Keratinocyte (primary cell): Measurements from ENCODE around the gene ENO1.

Source experiments
- CTCF ChIP-seq, 3 experiments: IDR thresholded peaks in 1 of 3; conservative IDR thresholded peaks in 1 of 3; optimal IDR thresholded peaks in 1 of 3; 2 replicates in 2 of 3; 3 replicates in 1 of 3; pipeline versions ENCODE3 to v1.5.1; 2011; ENCODE audit warnings: low read length in 3 of 3, mild to moderate bottlenecking in 3 of 3, moderate library complexity in 2 of 3, control low read depth in 1 of 3, inconsistent platforms in 1 of 3; ENCODE audit not compliant: insufficient read depth in 2 of 3; ENCODE audit errors: extremely low read depth in 1 of 3
- EZH2 ChIP-seq: IDR thresholded peaks from one replicate; pipeline ENCODE4 v1.6.1; 2012; ENCODE audit warnings: inconsistent platforms, mild to moderate bottlenecking, low read length, moderate library complexity

GRCh38 chr1:8870616-8871538, 7.6 kb downstream of the ENO1 start:
- TF ChIP-seq CTCF (optimal IDR thresholded peaks at IDR 0.05 in 1 of 3, IDR thresholded peaks at IDR 0.05 in 1 of 3, conservative IDR thresholded peaks at IDR 0.05 in 1 of 3; ENCODE audit: extremely low read depth in 1 of 3, insufficient read depth in 2 of 3, low read length in 3 of 3) (no peak), EZH2 (no peak)
